GM21447 (cell line): Measurements from ENCODE around the gene STRADA.
"Not testable (repeated sequence)": the region's sequence is repeated elsewhere in the genome, so short reads cannot be mapped to it uniquely, and the experiment has no call there.

Experiments used
- ATAC-seq: cut with Tn5 transposase; IDR thresholded peaks from one replicate; pipeline ENCODE4 v1.9.1; 2021; ENCODE audit not compliant: unreplicated experiment

Gene STRADA

DNA sequence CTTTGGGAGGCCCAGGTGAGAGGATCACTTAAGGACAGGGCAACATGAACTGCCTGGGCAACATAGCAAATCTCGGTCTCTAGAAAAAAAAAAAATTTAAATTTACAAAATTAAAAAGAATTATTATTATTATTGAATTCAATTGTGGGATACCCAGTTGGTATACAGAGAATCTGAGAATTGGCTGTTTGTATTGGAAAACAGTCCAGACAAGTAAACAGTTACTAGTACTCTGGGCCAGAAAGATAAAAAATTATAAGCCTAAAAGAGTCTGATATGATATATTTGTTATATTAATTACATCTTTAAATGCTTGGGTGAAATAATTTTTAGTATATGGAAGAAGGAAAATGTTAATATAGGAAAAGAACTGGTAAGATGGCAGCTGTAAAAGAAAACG, 16.8 kb upstream of the STRADA start:
- ATAC-seq = no peak

DNA sequence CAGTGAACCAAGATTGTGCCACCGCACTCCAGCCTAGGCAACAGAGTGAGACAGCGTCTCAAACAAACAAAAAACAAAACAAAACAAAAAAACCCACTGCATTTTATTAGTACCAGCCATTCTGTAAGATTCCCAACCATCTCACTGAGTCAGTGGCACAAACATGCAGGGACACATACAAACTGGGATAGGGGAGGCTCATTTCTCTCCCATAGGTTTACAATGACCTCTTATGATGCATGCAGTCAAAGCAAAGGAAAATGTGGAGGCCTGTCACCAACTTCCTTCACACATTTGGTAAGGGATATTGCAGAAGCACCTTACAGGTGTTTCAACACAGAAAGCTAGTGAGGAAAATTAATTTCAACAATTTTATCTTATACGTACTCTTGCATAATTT, 12.4 kb upstream of the STRADA start:
- ATAC-seq = no peak

DNA sequence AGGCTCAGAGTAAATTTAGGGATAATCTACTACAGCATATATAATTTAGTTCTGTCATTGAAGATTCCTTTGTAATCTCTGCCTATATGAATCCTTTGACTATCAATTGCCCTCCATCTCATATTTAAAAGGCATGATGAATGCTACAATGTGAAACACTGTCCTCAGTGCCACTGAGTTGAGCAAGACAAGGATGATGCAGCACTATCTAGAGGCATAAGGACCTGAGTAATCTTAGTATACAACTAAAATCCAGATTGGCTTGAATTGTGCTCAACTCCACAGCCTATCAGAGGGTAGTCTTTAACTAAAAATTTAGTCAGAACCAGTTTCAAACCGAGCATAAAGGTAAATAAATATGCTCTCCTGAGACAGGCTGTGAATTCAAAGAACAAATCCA, 11.6 kb upstream of the STRADA start:
- no peak for ATAC-seq

DNA sequence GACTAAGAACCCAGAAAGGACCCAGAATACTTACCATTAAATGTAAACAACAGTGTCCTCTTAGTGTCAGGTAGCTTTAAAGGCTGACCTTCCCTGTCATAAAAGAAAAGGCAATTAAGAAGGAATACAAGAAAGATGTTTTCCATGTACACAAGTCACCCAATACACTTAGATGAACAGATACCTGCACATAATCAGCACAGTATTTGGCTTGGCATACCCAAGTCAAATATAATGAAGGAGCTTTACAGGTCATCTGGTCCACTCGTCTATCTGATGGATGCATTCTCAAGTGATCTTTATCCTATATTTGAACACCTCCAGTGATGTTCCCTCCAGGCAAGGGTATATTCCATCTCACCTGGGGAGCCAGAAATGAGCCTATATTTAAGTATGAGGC, 11.1 kb upstream of the STRADA start:
- no peak for ATAC-seq

DNA sequence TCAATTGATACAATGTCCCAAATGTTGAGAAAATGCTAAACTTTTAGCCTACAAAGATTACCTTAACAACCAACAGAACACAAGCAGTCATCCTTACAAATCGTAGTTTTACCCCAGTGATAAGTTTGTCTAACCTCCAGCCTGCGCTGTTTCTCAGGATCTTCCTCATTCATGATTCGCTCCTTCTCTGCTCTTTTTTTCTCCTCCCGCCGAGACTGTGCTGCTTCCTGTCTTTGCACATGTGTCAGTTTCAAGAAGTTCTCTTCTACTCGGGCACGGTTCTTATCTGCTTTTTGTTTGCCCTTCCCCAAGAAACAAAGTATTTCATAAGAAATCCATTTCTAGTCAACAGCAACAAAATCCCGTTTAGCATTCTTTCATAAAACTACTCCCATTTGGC, 10.2 kb upstream of the STRADA start:
- ATAC-seq = no peak

DNA sequence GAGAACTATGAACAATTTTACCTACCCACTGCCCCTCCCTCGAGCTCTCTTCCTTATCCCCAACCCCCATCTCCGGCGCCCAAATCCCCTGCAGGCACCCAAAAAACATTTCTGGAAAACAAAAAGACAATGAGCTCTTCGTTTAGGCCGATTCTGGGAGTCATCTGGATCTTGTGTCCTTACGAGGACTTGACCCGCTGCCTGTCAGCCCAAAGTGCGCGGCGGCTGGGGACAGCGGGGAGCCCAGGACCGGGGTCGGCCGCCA, 524 bp downstream of the STRADA start:
- peak; percentile 20 for ATAC-seq

DNA sequence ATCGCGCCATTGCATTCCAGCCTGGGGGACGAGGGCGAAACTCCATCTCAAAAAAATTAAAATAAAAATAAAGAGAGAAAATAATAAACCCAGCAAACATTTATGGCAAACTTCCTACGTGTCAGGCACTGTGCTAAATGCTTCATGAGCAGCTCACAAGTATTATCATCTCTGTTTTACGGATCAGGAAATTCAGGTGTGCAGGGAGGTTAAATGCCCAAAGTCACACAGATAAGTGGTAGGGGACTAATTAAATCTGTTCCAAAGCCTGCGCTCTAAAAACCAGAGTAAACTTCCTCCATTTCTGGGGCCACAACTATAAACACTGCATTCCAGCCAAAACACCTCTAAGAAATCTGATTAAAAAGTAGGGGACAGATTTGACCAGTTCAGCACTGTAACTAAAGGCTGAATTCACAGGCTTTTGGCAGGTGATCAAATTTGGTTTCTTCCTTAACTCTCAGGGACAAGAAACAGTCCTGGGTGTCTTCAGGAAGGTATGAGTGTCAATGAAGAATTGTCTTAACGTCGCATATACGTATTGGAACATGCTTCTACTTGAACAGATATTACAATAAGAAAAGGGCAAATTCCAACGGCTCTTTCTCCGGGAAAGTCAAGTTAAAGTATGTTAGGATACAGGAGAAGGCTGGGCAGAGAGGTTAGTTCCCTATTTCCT, 996 bp downstream of the STRADA start:
- ATAC-seq = no peak

DNA sequence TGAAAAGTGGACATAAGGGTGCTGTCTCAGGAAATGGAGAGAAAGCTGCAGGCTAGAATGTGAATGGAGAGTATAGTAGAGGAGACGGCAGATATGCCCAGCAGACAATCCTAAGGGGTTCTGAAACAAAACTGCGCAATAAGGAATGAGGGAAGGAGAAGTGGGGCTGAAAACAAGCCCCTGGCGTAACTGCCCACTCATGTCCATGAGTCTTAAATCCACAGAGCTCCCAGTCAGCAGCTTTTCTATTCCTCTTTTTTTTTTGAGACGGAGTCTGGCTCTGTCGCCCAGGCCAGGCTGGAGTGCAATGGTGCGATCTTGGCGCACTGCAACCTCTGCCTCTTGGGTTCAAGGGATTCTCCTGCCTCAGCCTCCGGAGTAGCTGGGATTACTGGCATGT, 5.9 kb downstream of the STRADA start:
- no peak for ATAC-seq

DNA sequence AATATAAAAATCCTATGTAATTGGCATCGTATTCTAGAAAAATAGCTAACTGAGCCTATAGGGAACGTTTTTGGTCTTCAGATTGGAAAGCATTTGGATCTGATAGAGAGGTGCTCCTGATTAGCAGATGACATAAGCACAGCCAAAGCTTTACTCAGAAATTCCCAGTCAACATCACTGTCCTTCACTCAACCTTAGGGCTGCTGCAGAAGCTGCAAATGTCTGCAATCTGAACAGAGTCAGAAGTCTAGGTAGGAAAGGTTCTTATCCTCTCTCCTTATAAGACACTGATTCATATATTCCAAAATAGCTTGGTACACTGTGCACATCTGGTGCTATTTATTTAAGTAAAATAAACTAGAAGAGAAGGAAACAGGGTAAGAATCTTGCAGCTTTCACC, 19.2 kb downstream of the STRADA start:
- ATAC-seq = no peak

DNA sequence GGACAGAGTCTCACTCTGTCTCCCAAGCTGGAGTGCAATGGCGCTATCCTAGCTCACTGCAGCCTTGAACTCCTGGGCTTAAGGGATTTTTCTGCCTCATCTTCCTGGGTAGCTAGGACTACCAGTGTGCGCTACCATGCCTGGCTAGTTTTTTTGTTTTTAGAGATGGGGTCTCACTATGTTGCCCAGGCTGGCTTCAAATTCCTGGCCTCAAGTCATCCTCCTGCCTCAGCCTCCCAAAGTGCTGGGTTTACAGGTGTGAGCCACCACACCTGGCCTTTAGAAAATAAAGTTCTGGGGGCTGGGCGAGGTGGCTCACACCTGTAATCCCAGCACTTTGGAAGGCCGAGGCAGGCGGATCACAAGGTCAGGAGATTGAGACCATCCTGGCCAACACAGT, 21.4 kb downstream of the STRADA start:
- ATAC-seq = not testable (repeated sequence)

DNA sequence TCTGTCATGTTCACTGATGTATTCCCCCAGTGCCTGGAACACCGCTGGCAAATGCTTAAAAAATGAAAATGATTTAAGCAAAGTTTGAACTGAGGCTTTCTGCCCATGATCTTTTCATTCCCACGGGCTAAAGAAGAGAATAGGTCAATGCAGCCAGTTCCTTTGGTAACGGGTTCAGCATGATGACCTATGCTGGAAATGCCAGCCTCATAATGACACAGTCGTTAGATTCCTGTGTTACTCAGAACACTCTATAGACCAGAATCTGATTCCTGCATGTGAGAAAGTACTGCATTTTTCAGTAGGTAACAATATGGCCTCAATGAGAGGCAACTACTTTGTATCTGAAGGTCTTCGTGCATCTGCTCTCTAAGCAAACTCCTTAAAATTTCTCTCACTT, 22.6 kb downstream of the STRADA start:
- no peak for ATAC-seq

DNA sequence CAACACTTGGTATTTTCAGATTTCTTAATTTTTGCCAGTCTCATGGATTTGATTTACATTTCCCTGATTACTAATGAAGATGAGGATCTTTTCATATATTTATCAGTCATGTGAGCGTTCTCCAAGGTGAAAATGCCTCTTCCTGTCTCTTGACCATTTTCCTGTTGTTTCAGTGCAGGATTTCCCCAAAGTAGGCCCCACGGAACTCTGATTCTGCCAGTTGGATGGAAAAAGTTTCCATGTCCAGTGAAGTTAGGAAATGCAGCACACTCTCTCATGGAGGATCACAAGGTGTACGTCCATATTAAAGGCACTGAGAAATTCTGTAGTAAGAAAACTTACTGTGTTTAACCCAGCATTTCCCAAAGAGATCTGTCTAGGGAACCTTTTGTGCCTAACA, 25.2 kb downstream of the STRADA start:
- ATAC-seq = no peak

DNA sequence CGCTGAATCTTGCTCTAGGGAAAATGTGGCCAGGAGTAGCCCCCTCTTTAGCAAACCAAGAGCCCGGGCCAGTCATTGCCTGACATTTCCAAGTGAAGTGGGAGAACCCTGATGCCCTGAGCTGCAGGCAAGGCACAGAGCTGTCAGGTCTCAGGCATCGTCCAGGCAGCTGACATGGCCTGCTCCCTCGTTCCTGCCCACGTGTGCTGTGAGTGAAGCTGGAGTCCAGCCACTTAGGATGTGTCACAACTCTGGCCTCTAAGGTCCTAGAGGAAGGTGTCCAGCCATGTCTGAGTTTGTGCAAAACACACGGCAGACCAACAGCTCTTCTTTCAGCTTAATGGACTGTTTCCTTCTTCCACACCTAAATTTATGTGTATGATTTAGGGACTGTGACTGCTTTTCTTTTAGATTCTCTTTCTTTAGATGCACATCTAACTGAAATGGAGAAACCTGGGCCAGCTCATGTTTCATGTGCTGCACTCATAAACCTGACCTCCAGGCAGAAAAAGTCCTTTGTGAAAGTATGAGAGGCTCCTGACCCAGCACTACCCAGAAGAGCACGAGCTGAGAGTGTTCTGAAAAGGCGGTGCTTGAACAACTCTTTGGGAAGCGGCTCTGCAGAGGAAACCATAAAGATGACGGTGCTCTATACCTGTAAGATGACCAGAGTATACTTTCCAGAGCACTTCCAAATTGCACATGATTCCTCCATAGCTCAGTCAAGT, 26.9 kb downstream of the STRADA start:
- ATAC-seq = no peak

DNA sequence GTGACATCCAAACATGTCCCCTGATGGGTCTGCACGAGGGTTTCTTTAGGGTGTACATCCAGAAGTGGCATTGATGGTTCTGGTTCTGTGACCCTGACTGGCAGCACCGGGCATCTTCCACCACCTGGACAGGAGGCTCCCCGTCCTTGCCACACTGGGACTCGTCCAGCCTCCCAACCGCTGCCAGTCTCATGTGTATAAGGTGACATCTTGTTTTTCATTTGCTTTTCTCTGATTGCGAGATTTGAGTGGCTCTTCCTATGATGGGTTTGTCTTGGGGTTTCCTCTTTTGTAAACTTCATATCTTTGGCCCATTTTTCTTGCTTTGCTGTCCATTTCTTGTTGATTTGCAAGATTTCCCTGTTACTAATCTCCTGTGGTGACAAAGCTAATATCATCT, 32.5 kb downstream of the STRADA start:
- ATAC-seq = no peak

DNA sequence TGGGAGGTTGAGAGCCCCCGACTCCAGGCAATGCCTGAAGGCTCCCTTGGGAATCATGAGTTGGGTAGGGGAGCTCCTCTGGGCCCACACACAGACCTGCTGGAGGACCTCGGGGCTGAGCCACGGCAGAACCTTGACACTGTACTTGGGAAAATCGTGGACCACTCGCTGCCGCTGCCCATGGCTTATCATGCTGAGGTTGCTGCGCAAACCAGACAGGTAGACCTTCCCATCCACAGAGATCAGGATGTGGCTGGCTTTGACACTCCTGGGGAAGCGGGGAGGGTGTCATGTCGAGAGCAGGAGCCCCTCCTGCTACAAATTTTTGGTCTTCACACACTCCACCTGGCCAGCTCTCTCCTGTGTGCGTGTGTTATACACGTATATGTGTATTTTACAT, 34.4 kb downstream of the STRADA start:
- ATAC-seq = no peak

DNA sequence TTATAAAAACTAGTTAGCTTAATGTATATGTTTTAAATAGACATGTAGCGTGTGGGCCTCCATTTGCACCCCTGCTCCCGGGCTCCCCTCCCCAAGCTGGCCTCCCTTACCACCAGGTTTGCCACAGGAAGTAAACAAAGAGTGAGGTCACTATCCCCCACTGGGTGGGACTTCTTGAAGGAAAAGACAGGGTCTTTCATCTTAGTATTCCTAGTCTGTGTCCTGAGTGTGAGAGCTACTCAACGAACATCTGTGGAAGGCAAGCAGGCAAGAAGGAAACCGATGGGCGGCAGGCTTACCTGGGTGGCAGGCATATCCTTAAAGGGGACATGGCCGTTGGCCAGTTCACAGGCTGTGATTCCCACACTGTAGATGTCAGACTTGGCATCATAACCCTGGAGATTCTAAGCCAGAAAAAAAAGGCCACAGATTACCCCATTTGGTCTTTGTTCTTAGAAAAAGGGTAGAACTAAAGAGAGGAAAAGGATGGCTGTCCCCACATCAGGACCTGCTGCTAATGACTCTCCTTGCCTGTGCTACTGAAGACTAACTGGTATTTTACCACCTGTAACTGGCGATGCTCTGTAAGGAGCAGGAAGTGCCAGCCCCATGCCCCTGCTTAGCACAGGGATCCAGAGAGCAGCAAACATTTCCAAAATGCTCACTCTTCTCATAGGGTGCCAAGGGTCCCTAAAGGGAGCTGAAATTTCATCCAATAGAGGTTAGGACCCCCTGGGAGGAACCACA, 35.1 kb downstream of the STRADA start:
- ATAC-seq = no peak

DNA sequence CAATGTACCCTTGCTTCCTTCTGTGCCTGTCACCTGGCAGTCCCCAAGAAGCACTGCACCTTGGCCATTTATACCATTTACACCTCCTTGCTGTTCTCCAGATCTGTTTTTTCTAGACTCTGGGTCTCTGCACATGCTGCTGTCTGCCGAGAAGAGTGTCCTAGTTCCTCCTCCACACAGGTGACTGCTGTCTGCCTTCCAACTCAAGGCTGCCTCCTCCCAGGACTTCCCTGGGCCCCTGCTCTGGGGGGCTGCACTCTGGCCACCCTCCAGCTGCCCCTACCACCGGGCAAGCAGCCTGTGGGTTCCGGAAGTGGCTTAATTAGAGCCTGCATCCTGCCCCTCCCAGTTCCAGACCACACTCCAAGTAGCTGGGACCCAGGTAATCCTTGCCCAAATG, 35.9 kb downstream of the STRADA start:
- ATAC-seq = no peak

DNA sequence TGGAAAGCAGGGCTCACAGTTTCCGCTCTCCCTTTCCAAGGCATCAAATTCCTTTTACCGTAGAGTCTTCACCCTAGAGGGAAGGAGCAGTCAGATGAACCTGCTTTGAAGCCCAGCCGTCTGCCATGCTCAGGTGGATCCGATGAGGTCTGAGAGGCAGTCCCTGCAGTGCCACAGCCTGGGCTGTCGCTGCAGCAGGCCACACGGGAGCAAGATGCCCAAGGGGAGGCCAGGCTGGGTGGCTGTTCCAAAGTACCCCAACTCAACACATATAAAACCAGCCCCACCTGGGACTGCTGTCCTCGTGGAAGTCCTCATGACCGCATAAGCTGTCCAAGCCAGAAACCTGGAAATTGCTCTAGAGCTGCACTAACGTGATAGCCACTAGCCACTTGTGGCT, 36.8 kb downstream of the STRADA start:
- ATAC-seq = no peak

DNA sequence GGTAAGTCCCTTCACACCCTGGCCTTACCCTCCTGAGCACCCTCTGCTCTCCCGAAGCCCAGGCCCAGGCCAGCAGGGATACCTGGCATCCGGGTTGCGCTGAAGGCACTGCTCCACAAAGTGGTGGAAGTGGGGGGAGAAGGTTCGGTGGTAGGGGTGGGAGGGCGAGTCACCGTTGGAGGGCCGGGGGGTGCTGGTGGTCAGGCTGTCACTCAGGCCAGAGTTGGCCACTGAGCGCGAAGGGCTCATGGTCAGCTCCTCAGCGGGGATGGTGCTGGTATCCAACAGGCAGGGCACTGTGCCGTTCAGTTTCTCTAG, 37.4 kb downstream of the STRADA start:
- ATAC-seq = no peak

DNA sequence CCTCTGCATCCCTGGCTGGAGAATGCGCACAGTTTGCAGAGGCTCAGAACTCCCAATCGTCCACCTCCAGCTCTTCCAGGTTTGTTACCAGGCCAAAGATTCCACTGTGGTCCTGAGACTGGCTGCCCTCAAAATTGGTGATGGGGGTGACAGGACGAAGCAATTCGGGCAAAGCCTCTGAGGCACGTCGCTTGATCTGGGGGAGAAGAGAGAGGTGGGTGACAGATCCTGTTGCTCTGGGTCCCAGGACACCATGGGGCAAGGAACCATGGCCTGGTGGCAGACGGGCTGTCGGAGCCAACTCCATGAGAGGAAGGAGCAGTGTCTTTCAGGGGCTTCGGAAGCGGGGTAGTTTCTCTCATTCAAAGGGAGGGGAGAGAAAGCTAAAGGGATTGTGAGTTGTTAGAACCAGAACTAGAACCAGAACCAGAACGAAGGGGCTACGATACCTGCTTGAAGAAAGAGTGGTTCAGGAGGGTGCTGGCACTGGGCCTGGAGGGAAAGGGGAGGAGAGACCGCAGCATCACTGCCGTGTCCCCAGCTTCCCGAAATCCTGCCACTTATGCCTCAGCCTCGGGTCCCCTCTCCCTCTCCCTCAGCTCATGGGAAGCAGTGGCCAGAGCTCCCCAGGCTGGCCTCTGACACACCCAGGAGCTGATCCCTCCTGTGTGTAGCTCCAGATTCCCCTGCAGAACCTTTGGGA, 37.9 kb downstream of the STRADA start:
- no peak for ATAC-seq

DNA sequence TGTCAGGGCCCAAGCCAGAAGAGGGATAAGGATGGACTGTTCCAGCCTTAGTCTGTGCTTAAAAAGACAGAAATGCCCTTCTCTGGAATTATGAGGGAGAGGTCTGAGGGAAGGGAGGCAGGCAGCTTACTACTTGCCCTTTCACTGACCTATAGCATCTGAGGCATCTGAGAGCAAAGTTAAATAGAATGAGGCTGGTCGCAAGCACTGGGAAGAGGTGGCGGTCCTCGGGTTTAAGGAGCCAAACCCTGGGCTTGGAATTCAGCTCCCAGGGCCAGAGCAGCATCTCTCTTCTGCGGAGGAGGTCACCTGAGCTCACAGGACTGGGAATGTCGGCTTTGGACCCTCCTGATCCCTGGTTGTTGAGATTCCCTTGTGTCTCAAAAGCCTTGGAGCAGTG, 38.6 kb downstream of the STRADA start:
- no peak for ATAC-seq

DNA sequence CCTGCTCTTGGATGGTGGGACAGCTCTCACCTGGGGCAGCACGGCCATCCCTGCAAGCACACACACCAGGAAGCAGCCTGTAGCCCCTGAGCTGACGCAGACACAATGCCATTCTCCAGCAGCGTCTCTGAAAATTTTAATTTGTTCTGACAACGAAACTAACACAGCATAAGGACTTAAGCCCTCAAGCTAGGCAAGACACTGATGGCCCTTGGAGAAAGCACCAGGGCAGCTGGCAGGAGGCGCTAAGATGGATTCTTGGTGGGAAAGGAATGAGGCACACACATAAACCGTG, 38.9 kb downstream of the STRADA start:
- ATAC-seq = no peak
